Measurements from ENCODE around the gene TDG.
A peak's percentile ranks its signal among the peaks of the same experiment; 100 is the strongest.

The TDG gene

DNA sequence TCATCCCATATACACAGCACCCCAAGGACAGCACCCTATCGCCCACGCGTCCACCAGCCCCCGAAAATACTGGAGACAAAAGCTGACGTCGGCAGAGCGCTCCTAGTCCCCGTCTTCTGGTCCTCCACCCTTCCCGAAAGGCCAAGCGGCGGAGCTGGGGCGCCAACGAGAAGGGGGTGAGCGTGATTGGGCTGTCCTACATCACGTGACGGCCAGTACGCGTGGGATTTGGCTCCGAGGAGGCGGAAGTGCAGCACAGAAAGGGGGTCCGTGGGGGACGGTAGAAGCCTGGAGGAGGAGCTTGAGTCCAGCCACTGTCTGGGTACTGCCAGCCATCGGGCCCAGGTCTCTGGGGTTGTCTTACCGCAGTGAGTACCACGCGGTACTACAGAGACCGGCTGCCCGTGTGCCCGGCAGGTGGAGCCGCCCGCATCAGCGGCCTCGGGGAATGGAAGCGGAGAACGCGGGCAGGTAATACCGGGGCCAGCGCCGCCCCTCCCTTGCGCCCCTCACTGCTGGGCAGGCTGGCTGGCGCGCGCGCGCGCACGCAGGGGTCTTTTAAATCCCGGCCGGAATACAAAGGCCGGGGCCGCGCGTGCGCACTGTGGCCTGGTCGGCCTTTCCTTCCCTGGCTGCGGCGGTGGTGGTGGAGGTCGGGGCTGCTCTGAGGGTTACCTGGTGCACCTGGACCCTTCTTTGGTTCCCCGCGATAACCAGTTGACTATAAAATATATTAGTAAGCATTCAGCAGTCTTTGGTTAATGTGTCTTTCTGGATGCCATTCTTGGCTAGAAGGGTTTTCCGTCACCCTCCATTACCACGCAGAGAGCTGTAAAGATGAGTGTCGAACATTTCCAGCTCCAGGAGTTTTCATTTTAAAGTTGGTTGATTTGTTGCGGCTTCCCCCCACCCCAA is at the start of gene TDG:
TDG (plus strand) TSS at position 283 of the 915 bp plus-strand sequence; CDS start at position 449, 166 bp downstream.
- peak; percentile 99 for DNase-seq

- DNase-seq: no peak
These were observed 47.8 kb upstream of the TDG start for GRCh38 chr12:103917873-103918272.

- peak; percentile 78 for DNase-seq
These were observed 40.7 kb upstream of the TDG start for GRCh38 chr12:103924761-103925641.

DNA sequence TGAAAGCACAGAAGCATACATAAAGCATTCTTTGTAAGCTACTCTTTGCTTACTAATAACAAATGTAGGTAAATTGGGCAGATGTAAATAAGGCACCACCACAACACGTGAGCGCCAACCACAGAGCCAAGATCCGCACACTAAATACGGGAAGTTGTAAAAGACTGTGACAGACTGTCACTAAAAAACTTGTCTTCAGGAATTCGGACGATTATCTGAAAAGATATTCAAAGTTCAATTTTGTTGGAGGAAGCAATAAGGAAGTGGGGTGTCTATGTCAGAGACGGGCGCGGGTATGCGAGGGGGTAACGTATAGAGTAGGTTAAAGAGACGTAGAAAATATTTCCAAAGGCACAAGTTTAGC is 37.0 kb upstream of the TDG start:
- no peak for DNase-seq

DNA sequence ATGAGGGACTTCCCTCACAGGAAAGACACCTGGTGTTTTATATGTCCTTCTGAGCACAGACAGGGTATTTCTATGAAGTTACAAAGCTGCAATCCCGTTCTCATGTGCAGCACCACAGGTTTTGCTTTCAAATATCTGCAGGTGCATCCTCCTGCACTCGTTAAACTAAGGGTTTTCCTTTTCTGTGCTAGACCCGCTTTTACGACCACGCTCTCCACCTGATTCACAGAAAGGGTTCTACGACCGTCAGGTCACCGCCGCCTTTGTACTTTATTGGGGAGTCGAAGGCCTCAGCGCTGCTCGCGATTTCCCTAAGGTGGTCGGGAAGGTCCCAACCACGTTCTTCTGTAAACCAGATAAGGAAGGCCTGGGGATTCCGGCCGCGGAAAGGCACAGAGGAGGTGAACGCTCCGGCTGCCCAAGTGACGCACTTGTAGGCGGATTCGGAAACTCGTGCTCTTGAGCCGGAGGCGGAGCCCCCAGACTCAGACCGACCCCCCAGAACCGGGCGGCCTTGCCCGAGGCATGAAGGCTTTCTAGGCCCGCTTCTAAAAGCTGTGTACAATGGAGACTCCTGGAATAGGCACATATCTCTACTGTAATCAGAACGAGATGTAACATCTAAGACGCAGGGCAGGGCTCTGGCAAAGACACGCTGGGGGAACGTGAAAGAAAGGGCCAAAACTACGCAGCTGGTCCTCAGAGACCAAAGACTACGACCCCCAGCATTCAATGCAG is 36.5 kb upstream of the TDG start:
- DNase-seq: peak; percentile 92

DNA sequence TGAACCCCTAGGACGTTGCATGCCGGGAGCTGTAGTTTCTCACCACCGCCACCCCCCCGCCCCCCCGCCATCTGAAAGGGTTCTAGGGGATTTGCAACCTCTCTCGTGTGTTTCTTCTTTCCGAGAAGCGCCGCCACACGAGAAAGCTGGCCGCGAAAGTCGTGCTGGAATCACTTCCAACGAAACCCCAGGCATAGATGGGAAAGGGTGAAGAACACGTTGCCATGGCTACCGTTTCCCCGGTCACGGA is 36.0 kb upstream of the TDG start:
- DNase-seq: no peak

DNA sequence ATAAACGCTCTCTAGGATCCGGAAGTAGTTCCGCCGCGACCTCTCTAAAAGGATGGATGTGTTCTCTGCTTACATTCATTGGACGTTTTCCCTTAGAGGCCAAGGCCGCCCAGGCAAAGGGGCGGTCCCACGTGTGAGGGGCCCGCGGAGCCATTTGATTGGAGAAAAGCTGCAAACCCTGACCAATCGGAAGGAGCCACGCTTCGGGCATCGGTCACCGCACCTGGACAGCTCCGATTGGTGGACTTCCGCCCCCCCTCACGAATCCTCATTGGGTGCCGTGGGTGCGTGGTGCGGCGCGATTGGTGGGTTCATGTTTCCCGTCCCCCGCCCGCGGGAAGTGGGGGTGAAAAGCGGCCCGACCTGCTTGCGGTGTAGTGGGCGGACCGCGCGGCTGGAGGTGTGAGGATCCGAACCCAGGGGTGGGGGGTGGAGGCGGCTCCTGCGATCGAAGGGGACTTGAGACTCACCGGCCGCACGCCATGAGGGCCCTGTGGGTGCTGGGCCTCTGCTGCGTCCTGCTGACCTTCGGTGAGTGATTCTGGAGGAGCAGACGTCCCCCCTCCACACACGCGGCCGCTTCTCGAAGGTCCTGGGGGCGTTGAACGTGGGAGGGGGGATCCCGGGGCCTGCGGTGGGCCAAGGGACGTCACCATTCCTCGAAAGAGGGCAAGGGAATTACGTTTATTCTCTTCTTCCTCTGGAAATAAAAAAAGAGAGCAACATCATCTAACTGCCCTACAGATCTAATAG is 35.5 kb upstream of the TDG start, which contains the start of gene HSP90B1:
HSP90B1 (plus strand) TSS at position 377 of the 753 bp plus-strand sequence; CDS start at position 483, 106 bp downstream.
- DNase-seq: peak; percentile 100

GRCh38 chr12:103930787-103931735 is 34.6 kb upstream of the TDG start:
- peak; percentile 18 for DNase-seq

- no peak for DNase-seq
These were observed 32.4 kb upstream of the TDG start for GRCh38 chr12:103933237-103933636.

DNA sequence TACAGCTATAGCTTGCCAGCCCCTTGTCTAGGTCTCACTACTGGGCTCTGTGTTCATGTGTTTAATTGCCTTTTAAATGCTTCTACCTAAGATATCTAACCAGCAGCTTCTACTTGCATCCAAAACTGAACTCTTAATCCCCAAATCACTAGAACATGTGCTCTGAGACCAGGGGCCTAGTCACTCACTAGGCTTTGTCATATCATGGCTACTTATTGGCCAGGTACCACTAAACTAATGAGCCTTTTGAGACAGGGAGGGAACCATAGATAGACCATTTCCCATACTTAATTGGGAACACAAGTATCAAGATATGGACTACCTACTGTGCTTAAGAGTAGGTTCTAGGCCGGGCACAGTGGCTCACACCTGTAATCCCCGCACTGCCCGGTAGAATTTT is 29.0 kb upstream of the TDG start:
- DNase-seq: no peak

DNA sequence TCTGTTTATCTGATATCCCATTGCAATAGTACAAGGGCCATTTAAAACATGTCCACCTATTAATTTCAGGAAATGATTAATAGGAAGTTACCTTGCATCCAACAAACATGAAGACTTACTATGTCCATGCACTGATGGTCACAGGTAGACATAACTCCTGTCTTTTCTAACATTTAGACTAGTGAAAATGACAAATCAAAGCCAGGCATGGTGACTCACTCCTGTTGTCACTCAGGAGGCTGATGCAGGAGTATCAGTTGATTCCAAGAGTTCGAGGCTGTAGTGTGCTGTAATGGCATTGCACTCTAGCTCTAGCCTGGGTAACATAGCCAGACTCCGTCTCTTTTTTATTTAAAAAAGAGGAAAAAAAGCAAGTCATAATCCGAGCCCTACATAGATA is 20.7 kb upstream of the TDG start:
- DNase-seq: no peak

- no peak for DNase-seq
These were observed 17.7 kb upstream of the TDG start for GRCh38 chr12:103947871-103948555.

- no peak for DNase-seq
These were observed 16.8 kb upstream of the TDG start for GRCh38 chr12:103948746-103949406.

DNA sequence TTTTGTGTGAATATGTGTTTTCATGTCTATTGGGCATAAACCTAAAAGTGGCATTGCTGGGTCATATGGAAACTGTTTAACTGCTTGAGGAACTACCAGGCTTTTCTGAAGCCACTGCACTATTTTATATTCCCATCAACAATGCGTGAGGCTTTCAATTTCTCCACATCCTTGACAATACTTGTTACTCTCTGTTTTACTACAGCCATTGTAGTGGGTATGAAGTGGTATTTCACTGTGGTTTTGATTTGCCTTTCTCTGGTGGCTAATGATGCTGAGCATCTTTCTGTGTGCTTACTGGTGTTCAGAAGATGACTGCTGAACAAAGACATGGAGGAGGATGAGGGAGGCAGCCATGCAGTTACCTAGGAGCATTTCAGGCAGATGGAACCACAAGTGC is 13.2 kb upstream of the TDG start:
- DNase-seq: no peak

GRCh38 chr12:103955811-103956508 is 9.7 kb upstream of the TDG start:
- peak; percentile 32 for DNase-seq

DNA sequence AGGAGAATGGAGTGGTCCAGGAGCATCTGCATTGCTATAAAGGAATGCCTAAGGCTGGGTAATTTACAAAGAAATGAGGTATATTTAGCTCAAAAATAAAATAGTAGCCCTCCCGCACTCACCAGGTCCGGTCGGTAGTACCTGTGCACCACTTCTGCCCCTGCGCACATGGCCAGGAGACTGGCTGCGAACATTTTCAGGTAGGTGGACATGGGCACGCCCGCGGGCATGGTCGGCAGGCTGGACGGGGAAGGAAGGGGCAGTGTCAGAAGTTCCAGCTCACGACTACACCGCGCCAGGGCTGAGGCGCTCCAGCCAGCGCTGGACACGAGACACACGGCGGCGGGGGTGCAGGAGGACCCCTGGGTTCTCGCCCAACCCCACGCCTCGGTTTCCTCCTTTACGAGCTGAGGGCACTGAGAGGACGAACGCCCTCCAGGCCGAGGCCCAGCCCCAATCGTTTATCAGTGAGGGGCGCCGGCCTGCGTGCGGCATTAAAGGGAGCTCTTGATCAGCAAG is 9.1 kb upstream of the TDG start:
- DNase-seq: no peak

DNA sequence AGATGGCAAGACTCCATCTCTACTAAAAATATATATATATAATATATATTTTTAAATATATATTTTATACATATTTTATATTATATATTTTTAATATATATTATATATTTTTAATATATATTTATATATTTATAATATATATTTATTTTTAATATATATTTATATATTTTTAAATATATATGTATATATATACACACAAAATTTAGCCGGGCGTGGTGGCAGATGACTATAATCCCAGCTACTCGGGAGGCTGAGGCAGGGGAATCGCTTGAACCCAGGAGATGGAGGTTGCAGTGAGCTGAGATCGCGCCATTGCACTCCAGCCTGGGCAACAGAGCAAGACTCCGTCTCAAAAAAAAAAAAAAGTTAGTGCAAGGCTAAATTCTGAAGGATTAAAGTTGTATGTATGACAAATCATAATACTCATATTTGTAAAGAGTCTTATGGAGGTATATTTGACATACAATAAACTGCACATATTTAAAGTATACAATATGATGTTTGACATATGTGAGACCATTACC is 7.7 kb upstream of the TDG start:
- no peak for DNase-seq

GRCh38 chr12:103958621-103959020 is 7.1 kb upstream of the TDG start:
- DNase-seq: no peak
